Activated naive CD8-positive, alpha-beta T cell treated with anti-CD3 and anti-CD28 coated beads, Interleukin-2, amount 10 ng/mL, durations not matched to agents 7 days and 5 days (primary cell): Measurements from ENCODE around the gene MAP2K5. TPM values are rescaled to one million over a fixed set of nuclear protein-coding genes. Genes with fewer than 3 reads are reported as not detected.
"Not testable (repeated sequence)": the region's sequence is repeated elsewhere in the genome, so short reads cannot be mapped to it uniquely, and the experiment has no call there.

ENCODE experiments used
- ATAC-seq: fragments of 150-1000 bp; cut with Tn5 transposase; one replicate; pipeline ENCODE4 v1.10.0; 2021; ENCODE audit warnings: low read depth, moderate library complexity
- POLR2A ChIA-PET: fragments of 350-600 bp; sonication (Branson Sonifier 250); formaldehyde crosslinking; loops from one replicate; lab custom pipeline; 2021; ENCODE audit warnings: antibody characterized with exemption; lab: Charles Lee
- DNase-seq: peaks from one replicate; pipeline ENCODE4 v3.0.0; 2021
- H3K27ac Mint-ChIP-seq: one replicate; pipeline ENCODE4 v1.8.0; 2022; ENCODE audit warnings: mild to moderate bottlenecking, mixed read lengths
- H3K27me3 Mint-ChIP-seq: one replicate; pipeline ENCODE4 v1.8.0; 2022; ENCODE audit warnings: mild to moderate bottlenecking, moderate library complexity, mixed read lengths
- H3K36me3 Mint-ChIP-seq: one replicate; pipeline ENCODE4 v1.8.0; 2021; ENCODE audit warnings: mild to moderate bottlenecking, mixed read lengths
- H3K4me1 Mint-ChIP-seq: one replicate; pipeline ENCODE4 v1.8.0; 2021; ENCODE audit warnings: mixed read lengths
- H3K4me3 Mint-ChIP-seq: one replicate; pipeline ENCODE4 v1.8.0; 2022; ENCODE audit warnings: mild to moderate bottlenecking, moderate library complexity, mixed read lengths
- H3K9me3 Mint-ChIP-seq: one replicate; pipeline ENCODE4 v1.8.0; 2021; ENCODE audit warnings: mixed read lengths
- total RNA-seq, 2 experiments: library from RNA; stranded (reverse); gene quantifications; one replicate each; pipeline ENCODE4 v1.2.3, GENCODE V29; 2021

MAP2K5 gene
- total RNA-seq, 2 experiments from 2014 or later = 25.8 to 29.9 TPM

GRCh38 chr15:67603063-67603462, 60.6 kb downstream of the MAP2K5 start:
- no peak for ATAC-seq
- H3K9me3 Mint-ChIP-seq = no peaks in the 10 kb centered on the region
- no peaks in the 10 kb centered on the region for H3K4me1 Mint-ChIP-seq
- no peaks in the 10 kb centered on the region for H3K27me3 Mint-ChIP-seq
- no peak for DNase-seq
- POLR2A ChIA-PET = no interaction called here
- H3K36me3 Mint-ChIP-seq = peaks cover 15% of the 10 kb centered on the region
- H3K27ac Mint-ChIP-seq = no peak overlapping the region
- no peak overlapping the region for H3K4me3 Mint-ChIP-seq

- no peak overlapping the region for H3K27ac Mint-ChIP-seq
- no peaks in the 10 kb centered on the region for H3K4me1 Mint-ChIP-seq
- H3K27me3 Mint-ChIP-seq = no peaks in the 10 kb centered on the region
Measured at GRCh38 chr15:67605871-67606270, 63.4 kb downstream of the MAP2K5 start.

GRCh38 chr15:67606742-67607141, 64.2 kb downstream of the MAP2K5 start:
- POLR2A ChIA-PET = no interaction called here
- ATAC-seq (no peak), DNase-seq (no peak)
- no peaks in the 10 kb centered on the region for H3K27me3 Mint-ChIP-seq
- H3K4me3 Mint-ChIP-seq = no peak overlapping the region
- peaks cover 8% of the 10 kb centered on the region for H3K36me3 Mint-ChIP-seq
- peaks cover 3% of the 10 kb centered on the region for H3K4me1 Mint-ChIP-seq
- no peak overlapping the region for H3K27ac Mint-ChIP-seq
- H3K9me3 Mint-ChIP-seq = no peaks in the 10 kb centered on the region

More at GRCh38 chr15:67605871-67606270, 63.4 kb downstream of the MAP2K5 start:
- no peaks in the 10 kb centered on the region for H3K9me3 Mint-ChIP-seq
- POLR2A ChIA-PET = no interaction called here
- DNase-seq = no peak
- no peak overlapping the region for H3K4me3 Mint-ChIP-seq
- H3K36me3 Mint-ChIP-seq = peaks cover 10% of the 10 kb centered on the region
- no peak for ATAC-seq

GRCh38 chr15:67607329-67607728, 64.8 kb downstream of the MAP2K5 start:
- H3K4me3 Mint-ChIP-seq = no peak overlapping the region
- peaks cover 10% of the 10 kb centered on the region for H3K36me3 Mint-ChIP-seq
- peaks cover 3% of the 10 kb centered on the region for H3K4me1 Mint-ChIP-seq
- H3K9me3 Mint-ChIP-seq = no peaks in the 10 kb centered on the region
- POLR2A ChIA-PET = no interaction called here
- ATAC-seq (no peak), DNase-seq (no peak)
- H3K27ac Mint-ChIP-seq = no peak overlapping the region
- H3K27me3 Mint-ChIP-seq = no peaks in the 10 kb centered on the region

- no peak overlapping the region for H3K4me3 Mint-ChIP-seq
- no peaks in the 10 kb centered on the region for H3K9me3 Mint-ChIP-seq
- H3K27ac Mint-ChIP-seq = peak overlapping the region; percentile 61
- no peaks in the 10 kb centered on the region for H3K27me3 Mint-ChIP-seq
- POLR2A ChIA-PET = no interaction called here
- H3K4me1 Mint-ChIP-seq = peaks cover 3% of the 10 kb centered on the region
- ATAC-seq = no peak
- peaks cover 10% of the 10 kb centered on the region for H3K36me3 Mint-ChIP-seq
- no peak for DNase-seq
Measured at GRCh38 chr15:67607959-67608637, 65.6 kb downstream of the MAP2K5 start.

- Mint-ChIP-seq H3K36me3 (peaks cover 10% of the 10 kb centered on the region), H3K4me3 (no peak overlapping the region), H3K9me3 (no peaks in the 10 kb centered on the region), H3K4me1 (peaks cover 3% of the 10 kb centered on the region), H3K27me3 (no peaks in the 10 kb centered on the region), H3K27ac (no peak overlapping the region)
- POLR2A ChIA-PET = no interaction called here
- DNase-seq = no peak
- ATAC-seq = no peak
Measured at GRCh38 chr15:67608638-67608959, 66.1 kb downstream of the MAP2K5 start.

GRCh38 chr15:67611370-67612369, 69.2 kb downstream of the MAP2K5 start:
- Mint-ChIP-seq H3K4me1 (peaks cover 3% of the 10 kb centered on the region), H3K9me3 (no peaks in the 10 kb centered on the region), H3K27ac (no peak overlapping the region), H3K36me3 (peaks cover 8% of the 10 kb centered on the region), H3K27me3 (no peaks in the 10 kb centered on the region), H3K4me3 (no peak overlapping the region)
- POLR2A ChIA-PET = no interaction called here
- DNase-seq (no peak), ATAC-seq (no peak)

GRCh38 chr15:67613211-67613610, 70.7 kb downstream of the MAP2K5 start:
- no peak for DNase-seq
- POLR2A ChIA-PET = no interaction called here
- no peak for ATAC-seq
- H3K4me1 Mint-ChIP-seq = peaks cover 3% of the 10 kb centered on the region
- H3K4me3 Mint-ChIP-seq = no peak overlapping the region
- no peaks in the 10 kb centered on the region for H3K27me3 Mint-ChIP-seq
- peaks cover 3% of the 10 kb centered on the region for H3K36me3 Mint-ChIP-seq
- no peaks in the 10 kb centered on the region for H3K9me3 Mint-ChIP-seq
- no peak overlapping the region for H3K27ac Mint-ChIP-seq

GRCh38 chr15:67613708-67614107, 71.2 kb downstream of the MAP2K5 start:
- H3K27me3 Mint-ChIP-seq = no peaks in the 10 kb centered on the region

GRCh38 chr15:67615131-67615534, 72.6 kb downstream of the MAP2K5 start:
- H3K9me3 Mint-ChIP-seq, H3K36me3 Mint-ChIP-seq: not testable (repeated sequence)

More at GRCh38 chr15:67613708-67614107, 71.2 kb downstream of the MAP2K5 start:
- no peak overlapping the region for H3K27ac Mint-ChIP-seq
- no peak for ATAC-seq
- H3K9me3 Mint-ChIP-seq = no peaks in the 10 kb centered on the region
- no peak for DNase-seq
- peaks cover 3% of the 10 kb centered on the region for H3K4me1 Mint-ChIP-seq
- peaks cover 5% of the 10 kb centered on the region for H3K36me3 Mint-ChIP-seq
- no peak overlapping the region for H3K4me3 Mint-ChIP-seq
- POLR2A ChIA-PET = no interaction called here

GRCh38 chr15:67618297-67618696, 75.8 kb downstream of the MAP2K5 start:
- DNase-seq = no peak
- no peaks in the 10 kb centered on the region for H3K9me3 Mint-ChIP-seq

More at GRCh38 chr15:67615131-67615534, 72.6 kb downstream of the MAP2K5 start:
- ATAC-seq, POLR2A ChIA-PET, H3K27me3 Mint-ChIP-seq, H3K4me1 Mint-ChIP-seq, H3K4me3 Mint-ChIP-seq, DNase-seq, H3K27ac Mint-ChIP-seq: not testable (repeated sequence)

GRCh38 chr15:67622110-67622509, 79.6 kb downstream of the MAP2K5 start:
- ATAC-seq (no peak), DNase-seq (no peak)
- no peaks in the 10 kb centered on the region for H3K4me1 Mint-ChIP-seq
- peaks cover 2% of the 10 kb centered on the region for H3K36me3 Mint-ChIP-seq
- H3K4me3 Mint-ChIP-seq = no peak overlapping the region
- no peaks in the 10 kb centered on the region for H3K27me3 Mint-ChIP-seq
- H3K27ac Mint-ChIP-seq = no peak overlapping the region
- H3K9me3 Mint-ChIP-seq = no peaks in the 10 kb centered on the region
- POLR2A ChIA-PET = no interaction called here

More at GRCh38 chr15:67618297-67618696, 75.8 kb downstream of the MAP2K5 start:
- Mint-ChIP-seq H3K4me1 (no peaks in the 10 kb centered on the region), H3K27ac (no peak overlapping the region), H3K36me3 (peaks cover 2% of the 10 kb centered on the region), H3K27me3 (no peaks in the 10 kb centered on the region), H3K4me3 (no peak overlapping the region)
- ATAC-seq = no peak
- POLR2A ChIA-PET = no interaction called here

GRCh38 chr15:67632261-67632660, 89.8 kb downstream of the MAP2K5 start:
- Mint-ChIP-seq H3K4me3 (no peak overlapping the region), H3K4me1 (peaks cover 2% of the 10 kb centered on the region), H3K27me3 (no peaks in the 10 kb centered on the region), H3K9me3 (no peaks in the 10 kb centered on the region), H3K27ac (no peak overlapping the region), H3K36me3 (peaks cover 26% of the 10 kb centered on the region)
- DNase-seq (no peak), ATAC-seq (no peak)
- POLR2A ChIA-PET = no interaction called here
